Activated naive CD8-positive, alpha-beta T cell (primary cell): ENCODE results near the gene ABCG4.
A peak's percentile ranks its signal among the peaks of the same experiment; 100 is the strongest.
"Not testable (repeated sequence)": the region's sequence is repeated elsewhere in the genome, so short reads cannot be mapped to it uniquely, and the experiment has no call there.

ENCODE experiments used
- H3K27ac Mint-ChIP-seq: one replicate; pipeline ENCODE4 v1.8.0; 2021; ENCODE audit warnings: mixed read lengths
- H3K27me3 Mint-ChIP-seq: one replicate; pipeline ENCODE4 v1.8.0; 2021; ENCODE audit warnings: mixed read lengths
- H3K36me3 Mint-ChIP-seq: one replicate; pipeline ENCODE4 v1.8.0; 2021; ENCODE audit warnings: mixed read lengths
- H3K4me1 Mint-ChIP-seq: one replicate; pipeline ENCODE4 v1.8.0; 2021; ENCODE audit warnings: low read depth, mixed read lengths
- H3K4me3 Mint-ChIP-seq: one replicate; pipeline ENCODE4 v1.8.0; 2021; ENCODE audit warnings: mild to moderate bottlenecking, mixed read lengths
- H3K9me3 Mint-ChIP-seq: one replicate; pipeline ENCODE4 v1.8.0; 2021; ENCODE audit warnings: low read depth, mixed read lengths

ABCG4 gene

GRCh38 chr11:119125821-119126220 is 23.0 kb upstream of the ABCG4 start:
- Mint-ChIP-seq H3K4me3 (no peak overlapping the region), H3K36me3 (peaks cover 4% of the 10 kb centered on the region), H3K27ac (no peak overlapping the region), H3K4me1 (peaks cover 36% of the 10 kb centered on the region), H3K27me3 (no peaks in the 10 kb centered on the region), H3K9me3 (no peaks in the 10 kb centered on the region)

GRCh38 chr11:119126675-119127268 is 22.1 kb upstream of the ABCG4 start:
- H3K27me3 Mint-ChIP-seq, result no peaks in the 10 kb centered on the region
- no peak overlapping the region for H3K4me3 Mint-ChIP-seq
- H3K27ac Mint-ChIP-seq, result peak overlapping the region; percentile 58
- H3K4me1 Mint-ChIP-seq, result peaks cover 34% of the 10 kb centered on the region
- peaks cover 4% of the 10 kb centered on the region for H3K36me3 Mint-ChIP-seq
- no peaks in the 10 kb centered on the region for H3K9me3 Mint-ChIP-seq

GRCh38 chr11:119130662-119131061 is 18.2 kb upstream of the ABCG4 start:
- no peaks in the 10 kb centered on the region for H3K9me3 Mint-ChIP-seq
- peaks cover 8% of the 10 kb centered on the region for H3K36me3 Mint-ChIP-seq
- no peaks in the 10 kb centered on the region for H3K27me3 Mint-ChIP-seq
- H3K4me3 Mint-ChIP-seq, result no peak overlapping the region
- H3K27ac Mint-ChIP-seq, result no peak overlapping the region
- H3K4me1 Mint-ChIP-seq, result peaks cover 11% of the 10 kb centered on the region

- Mint-ChIP-seq H3K27me3 (no peaks in the 10 kb centered on the region), H3K27ac (no peak overlapping the region), H3K36me3 (peaks cover 8% of the 10 kb centered on the region), H3K4me3 (no peak overlapping the region), H3K4me1 (peaks cover 1% of the 10 kb centered on the region), H3K9me3 (no peaks in the 10 kb centered on the region)
These were observed 14.4 kb upstream of the ABCG4 start for GRCh38 chr11:119134389-119134978.

GRCh38 chr11:119139276-119139675 is 9.6 kb upstream of the ABCG4 start:
- not testable (repeated sequence) for H3K27me3 Mint-ChIP-seq, H3K36me3 Mint-ChIP-seq, H3K4me3 Mint-ChIP-seq, H3K4me1 Mint-ChIP-seq, H3K27ac Mint-ChIP-seq, H3K9me3 Mint-ChIP-seq

GRCh38 chr11:119144825-119145486 is 3.9 kb upstream of the ABCG4 start:
- Mint-ChIP-seq H3K27me3 (peaks cover 17% of the 10 kb centered on the region), H3K4me3 (no peak overlapping the region), H3K27ac (no peak overlapping the region), H3K36me3 (no peaks in the 10 kb centered on the region), H3K4me1 (peaks cover 13% of the 10 kb centered on the region), H3K9me3 (no peaks in the 10 kb centered on the region)

- H3K27ac Mint-ChIP-seq, result no peak overlapping the region
- H3K4me3 Mint-ChIP-seq, result no peak overlapping the region
- H3K9me3 Mint-ChIP-seq, result no peaks in the 10 kb centered on the region
- H3K27me3 Mint-ChIP-seq, result peaks cover 17% of the 10 kb centered on the region
- no peaks in the 10 kb centered on the region for H3K36me3 Mint-ChIP-seq
- H3K4me1 Mint-ChIP-seq, result peaks cover 13% of the 10 kb centered on the region
These were observed 3.3 kb upstream of the ABCG4 start for GRCh38 chr11:119145551-119145950.

- H3K36me3 Mint-ChIP-seq, result no peaks in the 10 kb centered on the region
- peaks cover 17% of the 10 kb centered on the region for H3K27me3 Mint-ChIP-seq
- H3K4me1 Mint-ChIP-seq, result peaks cover 13% of the 10 kb centered on the region
- H3K4me3 Mint-ChIP-seq, result peak overlapping the region; percentile 78
- no peaks in the 10 kb centered on the region for H3K9me3 Mint-ChIP-seq
- H3K27ac Mint-ChIP-seq, result no peak overlapping the region
These were observed 1.1 kb upstream of the ABCG4 start for GRCh38 chr11:119147604-119148333.

- H3K36me3 Mint-ChIP-seq, result no peaks in the 10 kb centered on the region
- peaks cover 12% of the 10 kb centered on the region for H3K27me3 Mint-ChIP-seq
- peak overlapping the region; percentile 78 for H3K4me3 Mint-ChIP-seq
- H3K9me3 Mint-ChIP-seq, result no peaks in the 10 kb centered on the region
- peaks cover 13% of the 10 kb centered on the region for H3K4me1 Mint-ChIP-seq
- no peak overlapping the region for H3K27ac Mint-ChIP-seq
These were observed 183 bp upstream of the ABCG4 start for GRCh38 chr11:119148720-119149017.

GRCh38 chr11:119149786-119150275 is 979 bp downstream of the ABCG4 start:
- Mint-ChIP-seq H3K27ac (no peak overlapping the region), H3K27me3 (peaks cover 11% of the 10 kb centered on the region), H3K4me3 (peak overlapping the region; percentile 19), H3K4me1 (peaks cover 13% of the 10 kb centered on the region), H3K36me3 (no peaks in the 10 kb centered on the region), H3K9me3 (no peaks in the 10 kb centered on the region)

- no peaks in the 10 kb centered on the region for H3K36me3 Mint-ChIP-seq
- no peak overlapping the region for H3K27ac Mint-ChIP-seq
- no peak overlapping the region for H3K4me3 Mint-ChIP-seq
- no peaks in the 10 kb centered on the region for H3K9me3 Mint-ChIP-seq
- peaks cover 13% of the 10 kb centered on the region for H3K4me1 Mint-ChIP-seq
- H3K27me3 Mint-ChIP-seq, result peaks cover 3% of the 10 kb centered on the region
These were observed 3.2 kb downstream of the ABCG4 start for GRCh38 chr11:119152043-119152442.

GRCh38 chr11:119152604-119153003 is 3.8 kb downstream of the ABCG4 start:
- peaks cover 10% of the 10 kb centered on the region for H3K4me1 Mint-ChIP-seq
- H3K27ac Mint-ChIP-seq, result no peak overlapping the region
- no peak overlapping the region for H3K4me3 Mint-ChIP-seq
- no peaks in the 10 kb centered on the region for H3K36me3 Mint-ChIP-seq
- no peaks in the 10 kb centered on the region for H3K9me3 Mint-ChIP-seq
- peaks cover 3% of the 10 kb centered on the region for H3K27me3 Mint-ChIP-seq

- H3K27ac Mint-ChIP-seq, result no peak overlapping the region
- H3K27me3 Mint-ChIP-seq, result peaks cover 1% of the 10 kb centered on the region
- no peak overlapping the region for H3K4me3 Mint-ChIP-seq
- H3K4me1 Mint-ChIP-seq, result peaks cover 4% of the 10 kb centered on the region
- H3K36me3 Mint-ChIP-seq, result no peaks in the 10 kb centered on the region
- no peaks in the 10 kb centered on the region for H3K9me3 Mint-ChIP-seq
These were observed 4.4 kb downstream of the ABCG4 start for GRCh38 chr11:119153049-119153818.

- Mint-ChIP-seq H3K9me3 (no peaks in the 10 kb centered on the region), H3K4me1 (no peaks in the 10 kb centered on the region), H3K27me3 (peaks cover 1% of the 10 kb centered on the region), H3K36me3 (no peaks in the 10 kb centered on the region), H3K4me3 (no peak overlapping the region), H3K27ac (no peak overlapping the region)
These were observed 5.3 kb downstream of the ABCG4 start for GRCh38 chr11:119154178-119154577.
